Fibroblast of lung (primary cell): ENCODE measurements around the gene SFN. TPM values are rescaled to one million over a fixed set of nuclear protein-coding genes. Genes with fewer than 3 reads are reported as not detected.
"Not testable (repeated sequence)": the region's sequence is repeated elsewhere in the genome, so short reads cannot be mapped to it uniquely, and the experiment has no call there.

Source experiments
- DNase-seq, 2 donors: peaks; one replicate each; pipeline versions ENCODE4 v3.0.0 to v3.0.0-alpha.2; 2010; ENCODE audit warnings: low read depth in 2 of 2
- H2AFZ ChIP-seq: 2 replicates; pipeline ENCODE4 v1.5.1; 2012; ENCODE audit warnings: low read length, control low read depth, inconsistent platforms
- H3K27ac ChIP-seq: 2 replicates; pipeline ENCODE4 v1.5.1; 2011; ENCODE audit warnings: low read length, control low read depth; ENCODE audit not compliant: insufficient read depth
- H3K27me3 ChIP-seq: 2 replicates; pipeline ENCODE4 v1.5.1; 2011; ENCODE audit warnings: mild to moderate bottlenecking, low read length; ENCODE audit not compliant: control insufficient read depth, insufficient read depth
- H3K36me3 ChIP-seq: 2 replicates; pipeline ENCODE4 v1.5.1; 2011; ENCODE audit warnings: low read length; ENCODE audit not compliant: control insufficient read depth, insufficient read depth
- H3K4me1 ChIP-seq: 2 replicates; pipeline ENCODE4 v1.5.1; 2011; ENCODE audit warnings: low read length; ENCODE audit not compliant: control insufficient read depth, insufficient read depth; ENCODE audit errors: extremely low read depth
- H3K4me2 ChIP-seq: 2 replicates; pipeline ENCODE4 v1.5.1; 2011; ENCODE audit warnings: low read length, control low read depth; ENCODE audit not compliant: insufficient read depth; ENCODE audit errors: extremely low read depth
- H3K4me3 ChIP-seq, 4 experiments: fragments of 200-600 bp in 1 of 4; sonication (generic) in 1 of 4; replicated peaks in 1 of 4; 2 replicates each; pipeline ENCODE4 v1.5.1; 2011 to 2016; ENCODE audit warnings: low read length in 4 of 4, low read depth in 3 of 4, mild to moderate bottlenecking in 3 of 4, control low read depth in 2 of 4, inconsistent platforms in 1 of 4, mixed read lengths in 1 of 4; ENCODE audit not compliant: insufficient read depth in 1 of 4; ENCODE audit errors: control extremely low read depth in 1 of 4
- H3K79me2 ChIP-seq: 2 replicates; pipeline ENCODE4 v1.5.1; 2012; ENCODE audit warnings: mild to moderate bottlenecking, low read length, inconsistent platforms; ENCODE audit not compliant: control insufficient read depth, insufficient read depth
- H3K9ac ChIP-seq: 2 replicates; pipeline ENCODE4 v1.5.1; 2011; ENCODE audit warnings: mild to moderate bottlenecking, low read length, control low read depth; ENCODE audit not compliant: insufficient read depth
- H3K9me3 ChIP-seq: 2 replicates; pipeline ENCODE4 v1.5.1; 2012; ENCODE audit warnings: low read depth, low read length; ENCODE audit not compliant: control insufficient read depth, insufficient read depth
- H4K20me1 ChIP-seq: 2 replicates; pipeline ENCODE4 v1.5.1; 2011; ENCODE audit warnings: low read length; ENCODE audit not compliant: control insufficient read depth, insufficient read depth; ENCODE audit errors: extremely low read depth
- CTCF ChIP-seq, 2 donors: IDR thresholded peaks in 1 of 2; conservative IDR thresholded peaks in 1 of 2; 1 replicate in 1 of 2; 2 replicates in 1 of 2; pipeline ENCODE4 v1.5.1; 2011 to 2012; ENCODE audit warnings: low read length in 2 of 2, control low read depth in 1 of 2, inconsistent platforms in 1 of 2, low read depth in 1 of 2, mild to moderate bottlenecking in 1 of 2
- EZH2 ChIP-seq: IDR thresholded peaks from 2 replicates; pipeline ENCODE4 v1.5.1; 2012; ENCODE audit warnings: low read length, control low read depth, mild to moderate bottlenecking; ENCODE audit errors: missing control alignments
- polyA plus RNA-seq, 2 donors: library from polyadenylated mRNA; depleted of rRNA in 1 of 2; stranded (reverse) in 1 of 2; unstranded in 1 of 2; fragments of >200 nt; gene quantifications; 2 replicates each; pipeline ENCODE4 v1.2.1, GENCODE V29; 2011 to 2012; ENCODE audit warnings: missing spikeins in 1 of 2
- total RNA-seq: library from RNA; depleted of rRNA; stranded (reverse); fragments of >200 nt; gene quantifications from 2 replicates; pipeline ENCODE4 v1.2.1, GENCODE V29; 2014

SFN gene
- total and polyA plus RNA-seq, 2 donors (not counting 1 experiment from before 2014, with no cell fraction given) = 0.19 TPM; not detected in 1

DNA sequence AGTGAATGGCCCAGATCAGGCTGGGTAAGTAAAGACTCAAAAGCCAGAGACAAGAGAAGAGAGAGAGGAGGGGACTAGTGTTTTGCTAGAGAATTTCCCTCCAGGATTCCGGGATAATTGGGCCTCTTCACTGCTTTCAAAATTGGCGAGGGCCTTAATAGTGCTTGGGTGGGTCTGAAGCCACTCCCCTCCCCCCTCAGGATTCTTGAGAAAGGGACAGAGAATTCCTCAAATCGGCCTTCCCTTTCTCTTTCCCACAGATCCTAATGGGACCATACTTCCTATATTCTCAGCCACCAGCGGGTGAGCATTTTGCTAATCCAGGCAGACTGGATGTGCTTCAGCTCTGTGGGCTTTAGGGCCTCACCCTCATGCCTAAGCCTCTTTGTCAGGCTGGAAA lies 11.9 kb downstream of the SFN start:
- no peaks in the 10 kb centered on the region for H3K79me2 ChIP-seq
- H3K9ac ChIP-seq = no peak overlapping the region
- DNase-seq = no peak
- TF ChIP-seq CTCF (conservative IDR thresholded peaks at IDR 0.05 in 1 of 2, IDR thresholded peaks at IDR 0.05 in 1 of 2; ENCODE audit: low read depth in 1 of 2, low read length in 2 of 2) (no peak), EZH2 (no peak)
- H3K4me2 ChIP-seq = no peak overlapping the region
- H3K4me3 ChIP-seq = no peak overlapping the region
- no peaks in the 10 kb centered on the region for H4K20me1 ChIP-seq
- no peak overlapping the region for H2AFZ ChIP-seq
- H3K27ac ChIP-seq = no peak overlapping the region
- no peaks in the 10 kb centered on the region for H3K4me1 ChIP-seq
- peaks cover 9% of the 10 kb centered on the region for H3K36me3 ChIP-seq
- no peaks in the 10 kb centered on the region for H3K9me3 ChIP-seq
- no peaks in the 10 kb centered on the region for H3K27me3 ChIP-seq

DNA sequence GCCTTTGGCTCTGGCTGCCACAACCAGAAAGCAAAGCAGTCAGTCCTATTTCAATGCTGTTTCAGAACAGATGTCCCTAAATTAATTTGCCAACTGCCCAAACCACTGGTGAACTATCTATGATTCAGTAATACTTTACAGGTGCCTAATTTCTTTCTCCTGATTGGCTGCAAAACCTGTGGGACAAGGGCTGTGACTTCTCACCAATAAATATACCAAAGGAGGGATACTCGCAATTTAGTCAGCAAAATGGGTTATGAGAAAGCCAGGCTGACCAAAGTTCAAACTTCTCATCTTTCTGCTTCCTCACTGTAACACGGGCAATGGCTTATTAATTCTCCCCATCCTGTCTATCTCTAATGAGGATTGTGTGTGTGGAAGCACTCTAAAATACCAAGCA lies 14.4 kb downstream of the SFN start:
- Histone ChIP-seq H3K4me3 (no peak overlapping the region), H3K9me3 (no peaks in the 10 kb centered on the region), H3K36me3 (peaks cover 10% of the 10 kb centered on the region), H3K9ac (no peak overlapping the region), H4K20me1 (no peaks in the 10 kb centered on the region), H3K27ac (no peak overlapping the region), H3K4me2 (no peak overlapping the region), H2AFZ (no peak overlapping the region), H3K79me2 (no peaks in the 10 kb centered on the region), H3K4me1 (no peaks in the 10 kb centered on the region), H3K27me3 (no peaks in the 10 kb centered on the region)
- no peak for DNase-seq
- TF ChIP-seq EZH2 (no peak), CTCF (conservative IDR thresholded peaks at IDR 0.05 in 1 of 2, IDR thresholded peaks at IDR 0.05 in 1 of 2; ENCODE audit: low read depth in 1 of 2, low read length in 2 of 2) (no peak)

- Histone ChIP-seq H3K4me1 (no peaks in the 10 kb centered on the region), H3K27ac (no peak overlapping the region), H3K27me3 (no peaks in the 10 kb centered on the region), H3K9me3 (no peaks in the 10 kb centered on the region), H3K36me3 (peaks cover 19% of the 10 kb centered on the region), H3K79me2 (no peaks in the 10 kb centered on the region), H3K4me2 (no peak overlapping the region), H3K9ac (no peak overlapping the region), H3K4me3 (no peak overlapping the region), H4K20me1 (no peaks in the 10 kb centered on the region), H2AFZ (no peak overlapping the region)
- DNase-seq = no peak
- no peak for TF ChIP-seq CTCF (conservative IDR thresholded peaks at IDR 0.05 in 1 of 2, IDR thresholded peaks at IDR 0.05 in 1 of 2; ENCODE audit: low read depth in 1 of 2, low read length in 2 of 2)
- no peak for TF ChIP-seq EZH2
Observed at GRCh38 chr1:26879793-26880192, 16.8 kb downstream of the SFN start.

DNA sequence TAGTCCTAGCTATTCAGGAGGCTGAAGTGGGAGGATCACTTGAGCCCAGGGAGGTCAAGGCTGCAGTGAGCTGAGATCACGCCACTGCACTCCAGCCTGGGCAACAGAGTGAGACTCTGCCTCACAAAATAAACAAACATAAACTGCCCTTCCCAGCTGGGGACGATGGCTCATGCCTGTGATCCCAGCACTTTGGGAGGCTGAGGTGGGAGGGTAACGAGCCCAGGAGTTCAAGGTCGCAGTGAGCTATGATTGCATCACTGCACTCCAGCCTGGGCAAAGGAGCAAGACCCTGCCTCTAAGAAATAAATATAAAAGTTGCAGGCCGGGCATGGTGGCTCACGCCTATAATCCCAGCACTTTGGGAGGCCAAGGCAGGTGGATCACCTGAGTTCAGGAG lies 18.7 kb downstream of the SFN start:
- peaks cover 23% of the 10 kb centered on the region for H3K36me3 ChIP-seq
- H4K20me1 ChIP-seq, H3K4me3 ChIP-seq, H3K4me2 ChIP-seq, DNase-seq, H3K27ac ChIP-seq, H3K27me3 ChIP-seq, H2AFZ ChIP-seq, H3K9ac ChIP-seq, H3K79me2 ChIP-seq, H3K4me1 ChIP-seq, H3K9me3 ChIP-seq: not testable (repeated sequence)
